GM18519 (cell line): ENCODE data around the gene APBA2.

ENCODE experiments used
- ATAC-seq: cut with Tn5 transposase; IDR thresholded peaks from one replicate; pipeline ENCODE4 v1.9.1; 2021; ENCODE audit warnings: mild to moderate bottlenecking, moderate library complexity; ENCODE audit not compliant: unreplicated experiment, low FRiP score

The APBA2 gene

GRCh38 chr15:28954466-28955159 is 68.8 kb downstream of the APBA2 start:
- no peak for ATAC-seq

DNA sequence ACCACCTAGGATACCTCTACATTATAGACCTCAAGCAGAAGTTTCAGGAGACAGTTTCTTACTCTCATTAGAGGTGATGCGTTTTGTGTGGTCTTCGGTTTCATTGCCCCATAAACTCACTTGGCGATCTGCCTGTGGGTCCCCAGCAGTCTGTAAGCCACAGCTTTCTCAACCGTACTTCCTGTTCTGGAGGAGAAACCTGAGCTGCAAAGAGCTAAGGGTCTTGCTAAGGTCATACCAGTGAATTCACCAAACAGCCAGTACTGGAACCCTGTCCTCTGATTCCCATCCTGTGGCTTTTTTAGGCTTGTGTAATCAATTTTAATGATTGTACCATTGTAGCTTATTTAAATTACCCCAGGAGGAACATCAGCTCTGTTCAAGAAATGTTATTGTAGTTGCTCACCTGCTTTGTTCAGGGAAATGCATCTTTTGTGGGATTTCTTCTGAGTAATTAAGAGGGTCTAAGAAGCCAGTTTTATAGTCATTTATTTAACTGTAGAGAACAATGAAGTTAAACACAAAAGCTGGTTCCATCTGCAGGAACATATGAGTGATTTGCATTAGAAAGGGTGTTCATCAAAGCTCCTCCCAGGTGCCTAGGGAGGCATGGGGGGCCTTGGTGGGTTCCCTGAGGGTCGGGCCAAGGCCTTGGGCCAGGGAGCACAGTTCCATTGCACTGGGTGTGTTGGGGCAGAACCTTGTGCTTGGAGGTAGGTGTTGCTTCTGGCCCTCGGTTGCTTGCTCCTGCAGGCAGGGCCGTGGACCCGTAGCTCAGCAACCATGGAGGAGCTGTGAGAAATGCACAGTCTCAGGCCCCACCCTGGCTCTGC is 69.6 kb downstream of the APBA2 start:
- no peak for ATAC-seq

DNA sequence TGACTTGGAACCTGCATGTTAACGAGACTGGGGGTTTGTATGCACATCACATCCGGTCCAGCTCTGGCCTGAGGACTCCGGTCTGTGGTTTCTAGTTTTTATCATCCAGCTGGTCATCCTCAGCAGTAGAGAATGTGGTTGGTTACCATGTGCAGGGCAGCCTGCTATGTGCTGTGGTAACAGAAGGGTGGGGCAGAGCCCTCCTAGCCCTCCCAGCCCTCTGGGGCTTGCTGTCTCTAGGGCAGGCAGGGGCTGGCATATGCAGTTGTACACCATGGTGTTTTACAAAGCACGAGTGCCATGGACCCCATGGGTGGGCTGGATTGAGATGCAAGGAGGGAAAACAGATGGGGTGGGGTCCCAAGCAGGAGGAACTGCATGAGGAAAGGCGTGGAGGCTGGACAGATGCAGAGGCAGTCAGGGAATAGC is 70.2 kb downstream of the APBA2 start:
- ATAC-seq = no peak

- ATAC-seq = no peak
These were observed 70.7 kb downstream of the APBA2 start for GRCh38 chr15:28956491-28956890.

GRCh38 chr15:28957606-28958498 is 72.1 kb downstream of the APBA2 start:
- no peak for ATAC-seq

DNA sequence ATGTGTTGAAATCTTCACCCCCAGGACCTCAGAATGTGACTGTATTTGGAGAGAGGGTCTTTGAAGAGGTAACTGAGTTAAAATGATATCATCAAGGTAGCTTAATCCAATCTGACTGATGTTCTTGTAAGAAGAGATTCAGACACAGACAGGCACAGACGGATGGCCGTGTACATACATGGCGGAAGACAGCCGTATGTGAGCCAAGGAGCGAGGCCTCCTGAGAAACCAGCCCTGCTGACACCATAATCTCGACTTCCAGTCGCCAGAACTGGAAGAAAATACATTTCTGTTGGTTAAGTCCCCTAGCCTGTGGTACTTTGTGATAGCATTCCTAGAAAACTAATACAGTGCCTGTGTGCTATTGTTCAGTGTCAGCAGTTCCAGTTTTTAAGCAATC is 73.6 kb downstream of the APBA2 start:
- ATAC-seq = no peak

DNA sequence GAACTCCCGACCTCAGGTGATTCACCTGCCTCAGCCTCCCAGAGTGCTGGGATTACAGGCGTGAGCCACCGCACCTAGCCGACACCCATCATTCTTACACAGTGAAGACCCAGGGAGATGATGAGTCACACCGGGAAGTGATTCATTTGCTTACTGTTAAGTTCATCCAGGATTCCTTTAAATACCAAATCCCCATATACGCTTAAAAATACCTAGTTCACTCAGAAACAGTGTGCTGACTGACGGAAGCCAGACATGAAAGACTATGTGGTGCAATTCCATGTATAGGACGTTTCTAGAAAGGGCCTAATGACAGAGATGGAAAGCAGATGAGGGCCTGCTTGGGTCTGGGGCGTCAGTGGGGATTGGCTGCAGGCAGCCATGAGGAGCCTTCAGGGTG is 75.2 kb downstream of the APBA2 start:
- ATAC-seq = no peak

GRCh38 chr15:28961391-28961790 is 75.6 kb downstream of the APBA2 start:
- no peak for ATAC-seq

- peak; percentile 41 for ATAC-seq
These were observed 77.3 kb downstream of the APBA2 start for GRCh38 chr15:28962851-28963710.

- ATAC-seq = peak; percentile 59
These were observed 77.9 kb downstream of the APBA2 start for GRCh38 chr15:28963711-28964081.

DNA sequence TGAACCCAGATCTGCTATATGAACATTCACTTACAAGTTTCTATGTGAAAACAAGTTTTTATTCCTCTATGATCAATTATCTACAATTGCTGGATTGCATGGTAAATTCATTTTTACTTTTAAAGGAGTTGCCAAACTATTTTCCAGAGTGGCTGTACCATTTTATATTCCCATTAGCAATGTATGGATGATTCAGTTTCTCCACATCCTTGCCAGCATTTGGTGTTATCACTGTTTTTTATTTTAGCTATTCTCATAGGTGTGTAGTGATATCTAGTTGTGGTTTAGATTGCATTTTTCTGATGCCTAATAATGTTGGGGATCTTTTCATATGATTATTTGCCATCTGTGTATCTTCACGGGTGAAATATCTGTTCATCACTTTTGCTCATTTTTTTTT is 78.3 kb downstream of the APBA2 start:
- no peak for ATAC-seq

- no peak for ATAC-seq
These were observed 81.3 kb downstream of the APBA2 start for GRCh38 chr15:28967066-28967465.

DNA sequence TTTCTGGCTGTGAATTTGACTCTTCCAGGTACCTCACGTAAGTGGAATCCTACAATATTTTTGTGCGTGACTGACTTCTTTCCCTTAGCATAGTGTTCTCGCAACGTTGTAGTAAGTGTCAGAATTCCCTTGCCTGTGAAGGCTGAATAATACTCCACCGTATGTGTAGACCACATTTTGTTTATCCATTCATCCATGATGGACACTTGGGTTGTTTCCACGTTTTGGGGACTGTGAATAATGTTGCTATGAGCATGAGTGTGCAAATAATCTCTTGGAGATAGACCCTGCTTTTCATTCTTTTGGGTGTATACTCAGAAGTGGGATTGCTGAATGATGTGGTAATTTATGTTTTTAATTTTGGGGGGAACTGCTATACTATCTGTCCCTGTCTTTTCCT is 82.2 kb downstream of the APBA2 start:
- ATAC-seq = no peak

DNA sequence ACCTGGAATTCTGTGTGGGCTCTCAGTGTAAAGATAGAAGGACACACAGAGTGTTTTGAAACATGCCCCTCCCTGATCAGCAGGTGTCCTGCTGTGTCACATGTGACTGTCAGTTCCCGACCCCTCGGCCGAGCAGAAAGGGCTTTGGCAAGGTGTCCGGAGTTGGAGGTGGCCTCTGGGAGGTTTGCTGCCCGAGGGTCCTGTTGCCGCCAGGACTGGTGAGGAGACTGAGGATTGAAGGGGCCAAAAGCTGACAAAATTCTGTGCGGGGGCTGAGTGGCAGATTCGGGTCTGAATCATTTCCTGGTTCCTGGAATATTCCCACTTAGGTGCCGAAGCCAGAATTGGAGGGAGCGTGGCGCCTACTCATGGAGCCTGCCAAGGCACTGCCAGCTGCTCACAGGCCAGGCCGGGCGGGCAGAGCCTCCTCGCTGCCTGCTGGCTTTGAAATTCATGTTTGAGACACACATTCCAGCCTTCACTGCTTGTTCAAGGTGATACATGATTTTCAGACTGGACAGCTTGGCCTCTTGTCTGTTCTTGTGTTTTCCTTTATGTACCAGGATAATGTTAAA is 83.8 kb downstream of the APBA2 start:
- ATAC-seq = no peak

- ATAC-seq = no peak
These were observed 88.4 kb downstream of the APBA2 start for GRCh38 chr15:28974142-28974541.

DNA sequence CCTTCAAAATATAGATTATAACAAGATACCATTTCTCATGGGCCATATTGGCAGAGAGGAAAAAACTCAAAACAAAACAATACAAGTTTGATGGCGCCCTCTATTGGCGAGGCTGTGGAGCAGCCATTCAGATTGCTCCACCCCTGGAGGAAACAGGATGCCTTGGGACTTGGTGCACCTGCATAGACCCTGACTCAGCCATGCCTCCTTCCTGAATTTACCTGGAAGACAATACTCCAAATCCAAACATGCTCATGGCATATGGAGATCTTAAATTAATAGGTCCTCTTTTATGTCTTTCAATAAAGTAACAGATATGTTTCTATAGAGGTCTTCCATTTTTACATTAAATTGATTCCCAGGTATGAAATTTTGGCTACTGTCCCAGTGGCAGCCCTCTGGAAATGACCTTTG is 90.0 kb downstream of the APBA2 start:
- no peak for ATAC-seq

- no peak for ATAC-seq
These were observed 91.7 kb downstream of the APBA2 start for GRCh38 chr15:28977377-28978010.

DNA sequence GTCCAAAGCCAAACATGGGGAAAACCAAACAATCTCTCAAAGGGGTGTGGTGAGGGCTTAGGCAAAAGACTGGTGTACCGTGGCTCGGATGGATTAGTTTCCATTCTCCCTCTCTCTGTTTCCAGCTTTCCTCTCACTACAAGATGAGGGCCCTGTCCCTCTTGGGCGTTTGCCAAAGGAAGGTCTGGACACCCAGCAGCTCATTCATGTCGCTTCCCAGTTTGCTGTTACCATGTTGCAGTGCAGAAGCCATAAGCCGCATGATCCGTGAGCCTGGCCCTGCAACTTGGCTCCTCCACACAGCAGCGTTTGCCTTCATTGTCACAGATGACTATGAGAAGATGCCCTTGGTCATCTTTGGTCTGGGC is 92.2 kb downstream of the APBA2 start:
- ATAC-seq = no peak

DNA sequence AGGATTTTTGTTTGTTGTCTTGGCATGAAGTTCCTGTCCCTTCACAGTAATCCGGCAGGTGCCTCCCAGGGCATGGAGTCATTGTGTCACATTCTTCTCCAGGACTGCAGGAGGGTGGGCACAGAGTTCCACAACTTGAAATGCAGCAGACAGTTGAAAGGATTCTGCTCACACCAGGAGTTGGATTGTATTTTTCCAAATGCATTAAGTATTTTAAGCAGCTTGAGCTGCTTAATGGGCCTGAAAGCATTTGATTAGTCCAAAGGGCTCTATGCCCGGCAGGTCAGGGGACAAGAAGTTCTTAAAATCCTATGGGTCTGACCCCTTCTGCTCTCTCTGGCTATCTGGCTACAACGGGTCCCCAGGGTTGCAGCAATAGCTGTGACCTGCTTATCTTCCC is 92.9 kb downstream of the APBA2 start:
- no peak for ATAC-seq
